HG02938 (cell line): ENCODE measurements around the gene ARID3C.

Experiments
- ATAC-seq: cut with Tn5 transposase; IDR thresholded peaks from one replicate; pipeline ENCODE4 v1.9.1; 2021; ENCODE audit warnings: mild to moderate bottlenecking, moderate library complexity; ENCODE audit not compliant: unreplicated experiment

ARID3C gene

GRCh38 chr9:34628656-34629490 lies at the start of gene ARID3C:
ARID3C (minus strand) TSS chr9:34629066; CDS start chr9:34628014, 1,052 bp downstream.
- ATAC-seq: no peak

GRCh38 chr9:34675869-34676268 lies 47.0 kb upstream of the ARID3C start:
- ATAC-seq: no peak

GRCh38 chr9:34675048-34675714 lies 46.3 kb upstream of the ARID3C start:
- no peak for ATAC-seq

- no peak for ATAC-seq
These were observed 45.6 kb upstream of the ARID3C start for GRCh38 chr9:34674440-34674839.

DNA sequence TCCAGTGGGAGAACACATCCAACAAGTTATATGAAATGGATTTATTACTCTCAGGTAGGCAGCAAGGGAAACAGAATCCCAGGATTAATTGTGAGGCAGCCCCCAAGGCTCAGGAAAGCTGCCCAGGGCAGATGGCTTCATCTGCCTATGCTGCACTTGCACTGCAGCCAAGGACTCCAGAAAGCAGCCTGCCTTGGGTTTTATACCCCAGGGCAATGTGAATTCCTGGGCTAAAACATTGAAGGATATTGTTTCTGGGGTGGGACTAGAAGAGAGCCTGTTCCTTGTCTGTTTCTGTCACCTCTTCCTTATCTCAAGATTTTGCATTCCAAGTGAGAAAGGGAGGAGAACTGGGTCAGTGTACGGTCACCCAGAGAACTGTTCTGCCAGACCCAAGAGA lies 42.4 kb upstream of the ARID3C start:
- ATAC-seq: no peak

- no peak for ATAC-seq
These were observed 41.1 kb upstream of the ARID3C start for GRCh38 chr9:34669809-34670562.

- peak; percentile 48 for ATAC-seq
These were observed 36.8 kb upstream of the ARID3C start for GRCh38 chr9:34665381-34666250.

GRCh38 chr9:34665067-34665380 lies 36.2 kb upstream of the ARID3C start:
- ATAC-seq: no peak

DNA sequence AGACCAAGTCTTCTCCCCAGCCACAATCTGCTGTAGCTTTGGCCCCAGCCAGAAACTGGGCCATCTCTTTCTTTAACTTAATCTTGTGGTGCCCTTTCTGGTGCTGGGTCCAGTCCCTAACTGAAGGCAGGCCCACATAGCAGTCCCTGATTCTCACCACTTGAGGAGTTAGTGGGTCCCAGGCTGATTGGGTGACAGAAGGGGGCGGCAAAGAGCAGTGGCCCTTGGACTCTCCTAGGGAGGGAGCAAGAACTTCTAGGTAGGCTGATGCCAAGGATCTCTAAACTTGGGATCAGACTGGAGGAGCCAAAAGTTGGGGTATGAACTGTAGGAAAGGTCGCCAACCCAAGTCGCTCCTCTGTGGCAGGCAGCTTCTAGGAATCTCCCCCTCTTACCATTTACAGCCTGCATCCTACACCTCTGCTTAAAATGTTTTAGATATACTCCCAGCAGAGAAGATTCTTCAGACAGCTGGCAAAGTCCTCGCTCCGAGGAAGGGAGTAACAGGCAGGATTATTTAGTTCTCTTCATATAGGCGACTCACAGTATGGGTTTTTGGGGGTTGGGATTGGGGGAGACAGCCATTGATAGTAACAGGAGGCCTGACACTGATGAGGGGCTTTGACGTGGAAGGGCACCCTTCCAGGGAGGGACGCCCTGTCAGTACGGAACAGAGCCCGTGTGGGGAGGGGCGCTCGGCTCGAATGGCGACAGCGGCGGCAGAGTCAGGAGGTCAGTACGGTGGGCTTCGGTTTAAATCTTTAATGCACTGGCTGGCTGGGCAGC lies 35.6 kb upstream of the ARID3C start:
- peak; percentile 58 for ATAC-seq

DNA sequence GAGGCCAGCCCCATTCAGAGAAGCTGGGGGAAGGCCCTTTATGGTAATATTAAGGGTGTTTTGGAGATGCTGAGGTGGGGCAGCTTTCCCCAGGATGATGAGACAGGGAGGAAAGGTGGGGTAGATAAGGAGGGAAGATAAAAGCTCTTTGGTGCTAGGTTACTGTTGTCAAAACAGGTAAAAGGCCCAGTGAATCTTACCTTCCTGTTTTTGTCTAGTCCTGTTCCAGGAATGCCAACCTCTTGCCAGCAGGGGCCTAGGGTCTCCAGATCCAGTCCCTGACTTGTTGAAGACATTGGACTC lies 34.4 kb upstream of the ARID3C start:
- no peak for ATAC-seq

DNA sequence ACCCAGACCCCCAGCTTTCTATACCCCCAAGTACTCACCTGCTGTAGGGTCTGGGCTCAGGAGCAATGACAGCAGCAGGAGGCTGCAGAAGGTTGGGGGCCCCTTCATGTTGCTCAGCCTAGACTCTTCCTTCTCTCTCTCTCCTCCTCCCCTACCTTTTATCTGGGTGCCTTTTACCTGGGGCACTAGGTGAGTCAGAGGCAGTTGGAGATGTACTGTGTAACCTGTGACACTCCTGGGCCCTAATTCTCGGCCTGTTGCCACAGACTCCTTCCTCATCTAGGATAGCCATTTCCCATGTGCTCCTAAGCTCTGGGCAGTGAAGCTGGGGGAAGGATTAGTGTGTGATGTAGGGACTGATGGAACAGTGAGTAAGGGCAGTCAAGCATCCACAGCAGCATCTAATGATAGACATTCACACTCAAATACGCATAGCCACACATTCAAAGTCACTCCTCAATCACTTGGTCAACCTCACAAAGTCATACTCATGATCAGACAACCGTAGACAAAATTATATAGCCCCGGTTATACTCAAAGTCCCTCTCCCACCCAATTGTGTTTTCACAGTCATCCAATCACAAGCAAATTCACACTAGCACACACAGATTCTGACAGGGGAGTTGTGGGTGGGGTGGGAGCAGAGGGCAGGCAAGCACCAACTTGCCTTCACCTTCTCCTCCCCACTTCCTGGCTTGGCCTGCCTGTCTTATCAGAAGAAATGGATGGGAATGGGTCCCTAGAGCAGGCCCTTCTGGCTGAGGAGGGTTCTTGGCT lies 33.8 kb upstream of the ARID3C start, which contains the start of gene CCL27:
Gene CCL27 (minus strand): TSS at position 132 of the 777 bp plus-strand sequence. CDS start 24 bp downstream, at position 108.
- no peak for ATAC-seq

- ATAC-seq: no peak
These were observed 30.9 kb upstream of the ARID3C start for GRCh38 chr9:34659592-34660253.

GRCh38 chr9:34658461-34658860 lies 29.6 kb upstream of the ARID3C start:
- ATAC-seq: no peak

- no peak for ATAC-seq
These were observed 28.1 kb upstream of the ARID3C start for GRCh38 chr9:34656992-34657391.

DNA sequence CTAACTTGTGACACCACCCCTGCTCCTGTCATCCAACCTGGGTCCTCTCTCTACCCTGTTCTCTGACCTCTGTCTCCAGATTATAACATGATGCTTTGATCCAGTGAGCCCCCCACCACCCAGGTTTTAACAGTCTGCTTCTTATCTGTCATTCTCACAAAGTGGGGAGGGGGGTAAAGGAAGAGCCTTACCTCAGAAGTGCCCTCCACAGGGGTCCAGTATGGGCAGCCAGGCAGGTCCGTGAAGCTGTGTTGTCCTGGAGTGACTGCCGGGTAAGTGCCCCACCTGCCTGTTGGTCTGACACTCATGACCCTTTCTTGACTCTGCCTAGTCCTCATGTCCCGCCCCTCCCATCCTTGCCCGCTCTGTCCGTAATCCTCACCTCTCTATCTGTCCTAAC lies 26.5 kb upstream of the ARID3C start:
- ATAC-seq: no peak

- ATAC-seq: no peak
These were observed 25.6 kb upstream of the ARID3C start for GRCh38 chr9:34654323-34655051.

DNA sequence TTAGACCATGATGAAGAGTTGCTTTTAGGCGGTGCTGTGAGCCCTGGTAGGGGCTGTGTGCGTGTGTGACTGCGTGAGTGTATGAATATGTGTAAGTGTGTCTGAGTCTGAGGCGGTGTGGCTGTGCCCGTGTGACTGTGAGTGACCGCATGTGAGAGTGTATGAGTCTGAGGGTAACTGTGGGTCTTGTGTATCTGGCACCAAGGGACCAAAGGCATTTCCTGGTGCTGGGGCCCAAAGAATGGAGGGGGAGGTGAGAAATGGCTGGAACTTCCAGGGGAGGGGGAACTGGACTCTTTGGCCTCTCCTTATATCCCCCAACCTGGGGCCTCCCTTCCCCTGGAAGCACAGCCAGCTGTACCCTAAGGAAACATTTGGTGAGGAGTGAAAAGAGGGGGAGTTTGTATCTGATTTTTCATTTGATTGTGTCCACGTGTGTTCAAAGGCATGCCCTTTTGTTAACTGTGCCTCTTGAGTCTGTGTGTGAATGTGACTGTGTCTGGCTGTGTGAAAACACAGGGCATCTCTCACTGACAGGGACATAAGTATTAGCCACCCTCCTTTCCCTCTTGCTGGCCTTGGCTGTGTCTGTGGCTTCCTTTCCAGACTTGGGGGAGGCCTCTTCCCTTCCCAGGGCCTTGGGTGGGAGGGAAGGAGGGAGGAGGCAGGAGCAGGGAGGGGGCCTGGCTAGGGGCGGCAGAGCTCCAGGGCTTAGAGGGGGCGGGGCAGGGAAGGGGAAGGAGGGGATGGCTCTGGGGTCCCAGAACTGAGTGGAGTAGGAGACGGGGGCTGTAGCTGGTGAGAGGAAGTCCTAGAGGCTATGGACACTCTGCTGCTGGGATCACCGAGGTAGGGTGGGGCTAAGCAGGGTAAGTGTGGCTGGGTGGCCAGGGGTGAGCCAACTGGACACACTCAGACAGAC lies 24.5 kb upstream of the ARID3C start:
- no peak for ATAC-seq
